ENCODE data around the gene KIAA1671.
A peak's percentile ranks its signal among the peaks of the same experiment; 100 is the strongest.

KIAA1671 gene

DNA sequence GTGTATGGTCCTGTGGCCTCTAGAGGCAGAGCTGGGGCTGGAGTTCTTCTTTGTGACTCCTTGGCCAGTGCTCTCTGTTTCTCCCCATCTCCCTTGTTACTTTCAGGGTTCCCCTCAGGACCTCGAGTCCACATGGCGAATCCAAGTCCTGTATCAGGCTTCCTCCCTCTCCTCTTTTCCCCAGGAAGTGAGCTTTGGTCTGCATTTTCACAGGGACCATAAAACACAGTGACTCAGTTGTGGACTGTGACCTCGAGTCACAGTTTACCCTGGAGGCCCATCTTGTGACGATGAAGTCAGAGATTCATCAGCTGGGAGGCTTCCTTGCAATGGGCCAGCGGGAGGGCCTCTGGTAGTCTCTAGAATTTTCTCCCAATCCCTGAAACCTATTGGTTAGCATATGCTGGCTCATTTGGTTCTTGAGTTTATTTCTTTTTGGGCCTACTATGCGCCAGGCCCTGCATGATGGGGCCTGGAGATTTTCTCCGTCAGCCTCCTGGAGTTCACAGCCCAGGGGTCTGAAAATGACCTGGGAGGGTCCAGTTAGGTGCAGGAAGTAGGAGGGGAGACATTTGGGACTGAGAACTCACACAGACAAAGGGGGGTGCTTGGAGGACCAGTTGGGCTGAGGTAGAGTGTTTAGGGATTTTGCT lies 100.8 kb downstream of the KIAA1671 start:
- Histone ChIP-seq H3K27me3 (replicated peaks) (no peaks in the 10 kb centered on the region), H3K4me3 (ENCODE audit: low read depth, low read length) (no peak overlapping the region), H3K36me3 (replicated peaks) (no peaks in the 10 kb centered on the region), H3K27ac (no peak overlapping the region)
- in situ Hi-C loops (cut with HindIII; ENCODE audit: low pct_ligation_motif_present, low sequenced_read_pairs) = no loop called here
- DNase-seq = no peak
- TF ChIP-seq, protein P1, sequence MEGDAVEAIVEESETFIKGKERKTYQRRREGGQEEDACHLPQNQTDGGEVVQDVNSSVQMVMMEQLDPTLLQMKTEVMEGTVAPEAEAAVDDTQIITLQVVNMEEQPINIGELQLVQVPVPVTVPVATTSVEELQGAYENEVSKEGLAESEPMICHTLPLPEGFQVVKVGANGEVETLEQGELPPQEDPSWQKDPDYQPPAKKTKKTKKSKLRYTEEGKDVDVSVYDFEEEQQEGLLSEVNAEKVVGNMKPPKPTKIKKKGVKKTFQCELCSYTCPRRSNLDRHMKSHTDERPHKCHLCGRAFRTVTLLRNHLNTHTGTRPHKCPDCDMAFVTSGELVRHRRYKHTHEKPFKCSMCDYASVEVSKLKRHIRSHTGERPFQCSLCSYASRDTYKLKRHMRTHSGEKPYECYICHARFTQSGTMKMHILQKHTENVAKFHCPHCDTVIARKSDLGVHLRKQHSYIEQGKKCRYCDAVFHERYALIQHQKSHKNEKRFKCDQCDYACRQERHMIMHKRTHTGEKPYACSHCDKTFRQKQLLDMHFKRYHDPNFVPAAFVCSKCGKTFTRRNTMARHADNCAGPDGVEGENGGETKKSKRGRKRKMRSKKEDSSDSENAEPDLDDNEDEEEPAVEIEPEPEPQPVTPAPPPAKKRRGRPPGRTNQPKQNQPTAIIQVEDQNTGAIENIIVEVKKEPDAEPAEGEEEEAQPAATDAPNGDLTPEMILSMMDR (IDR thresholded peaks at IDR 0.05; ENCODE audit: low read depth, low read length, missing control alignments) = no peak

DNA sequence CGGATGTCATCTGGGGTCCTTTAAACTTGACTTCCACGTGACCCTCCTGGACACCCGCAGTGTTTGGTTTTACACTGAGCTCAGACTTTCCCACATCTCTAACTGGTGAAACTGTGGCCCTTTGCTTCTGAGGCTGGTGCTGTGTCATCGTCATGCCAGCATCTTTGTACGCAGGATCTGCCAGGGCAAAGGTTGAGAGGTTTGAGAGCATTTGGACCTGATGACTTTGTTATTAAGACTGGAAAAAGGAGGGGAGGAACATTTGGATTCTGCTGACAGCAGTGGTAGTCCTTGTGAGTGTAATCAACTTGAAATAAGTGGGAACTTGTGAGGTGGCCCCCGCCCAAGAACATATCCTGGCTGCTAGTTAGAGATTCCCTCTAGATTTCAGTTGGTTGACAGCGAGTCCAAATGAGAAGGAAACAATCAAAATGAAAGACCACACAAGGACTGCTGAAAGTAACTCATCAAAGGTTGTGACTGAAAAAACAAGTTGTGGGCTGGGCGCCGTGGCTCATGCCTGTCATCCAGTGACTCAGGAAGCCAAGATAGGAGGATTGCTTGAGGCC lies 102.5 kb downstream of the KIAA1671 start:
- in situ Hi-C loops (cut with HindIII; ENCODE audit: low pct_ligation_motif_present, low sequenced_read_pairs) = no loop called here
- H3K27ac ChIP-seq = no peak overlapping the region
- TF ChIP-seq, protein P1 (IDR thresholded peaks at IDR 0.05; ENCODE audit: low read depth, low read length, missing control alignments) = no peak
- H3K27me3 ChIP-seq (replicated peaks) = no peaks in the 10 kb centered on the region
- DNase-seq = no peak
- H3K4me3 ChIP-seq (ENCODE audit: low read depth, low read length) = no peak overlapping the region
- no peaks in the 10 kb centered on the region for H3K36me3 ChIP-seq (replicated peaks)

DNA sequence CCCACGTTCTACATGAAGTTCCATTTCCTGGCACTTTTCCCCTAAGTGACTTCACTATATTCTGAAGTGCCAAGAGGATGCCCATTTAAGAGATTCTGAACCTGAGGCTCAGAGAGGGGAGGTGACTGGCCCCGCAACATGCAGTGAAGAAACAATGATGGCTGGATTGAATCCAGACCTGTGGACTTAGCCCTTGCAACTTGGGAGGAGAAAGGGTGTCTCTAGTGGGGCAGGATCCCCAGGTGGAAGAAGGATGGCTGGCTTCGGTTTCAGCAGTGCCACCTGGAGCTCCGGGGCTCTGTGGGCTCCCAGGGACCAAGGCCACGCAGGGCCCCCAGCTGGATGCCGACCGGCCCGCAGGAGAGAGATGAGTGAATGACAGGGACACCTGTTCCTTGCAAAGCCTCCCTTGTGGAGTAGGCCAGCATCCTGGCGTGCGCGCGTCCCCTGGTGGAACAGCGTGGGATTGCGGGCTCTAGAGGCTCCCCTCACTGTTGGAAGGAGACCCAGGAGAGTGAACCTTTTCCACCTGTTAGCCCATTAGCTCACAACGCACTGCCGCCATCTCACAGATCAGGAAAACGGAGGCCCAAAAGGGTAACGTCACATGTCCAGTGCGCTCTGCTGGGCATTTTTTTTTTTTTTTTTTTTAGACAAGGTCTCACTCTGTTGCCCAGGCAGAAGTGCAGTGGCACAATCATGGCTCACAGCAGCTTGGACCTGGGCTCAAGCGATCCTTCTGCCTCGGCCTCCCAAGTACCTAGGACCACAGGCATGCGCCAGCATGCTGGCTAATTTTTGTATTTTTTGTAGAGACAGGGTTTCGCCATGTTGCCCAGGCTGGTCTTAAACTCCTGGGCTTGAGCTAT lies 104.7 kb downstream of the KIAA1671 start:
- H3K27ac ChIP-seq = no peak overlapping the region
- no peaks in the 10 kb centered on the region for H3K27me3 ChIP-seq (replicated peaks)
- H3K36me3 ChIP-seq (replicated peaks) = no peaks in the 10 kb centered on the region
- in situ Hi-C loops (cut with HindIII; ENCODE audit: low pct_ligation_motif_present, low sequenced_read_pairs) = no loop called here
- DNase-seq = peak; percentile 43
- H3K4me3 ChIP-seq (ENCODE audit: low read depth, low read length) = no peak overlapping the region
- TF ChIP-seq, protein P1 (IDR thresholded peaks at IDR 0.05; ENCODE audit: low read depth, low read length, missing control alignments) = peak; percentile 97

DNA sequence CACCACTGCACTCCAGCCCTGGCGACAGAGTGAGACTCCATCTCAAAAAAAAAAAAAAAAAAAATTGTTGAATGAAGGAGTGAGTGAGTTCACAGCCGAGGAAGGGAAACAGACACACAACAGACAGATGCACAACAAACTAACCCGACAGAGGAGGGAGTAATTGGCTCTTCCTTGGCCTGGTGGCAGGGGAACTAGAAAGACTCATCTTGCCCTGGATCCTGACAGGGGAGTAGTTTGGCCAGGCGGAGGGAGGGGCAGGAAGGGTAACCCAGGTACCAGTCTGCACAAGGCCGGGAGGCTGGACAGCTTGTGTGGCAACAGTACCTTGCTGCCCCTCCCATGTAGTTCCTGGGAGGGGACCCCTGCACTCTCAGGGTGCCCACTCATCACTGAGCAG lies 106.9 kb downstream of the KIAA1671 start:
- H3K4me3 ChIP-seq (ENCODE audit: low read depth, low read length) = no peak overlapping the region
- TF ChIP-seq, protein P1 (IDR thresholded peaks at IDR 0.05; ENCODE audit: low read depth, low read length, missing control alignments) = no peak
- in situ Hi-C loops (cut with HindIII; ENCODE audit: low pct_ligation_motif_present, low sequenced_read_pairs) = no loop called here

DNA sequence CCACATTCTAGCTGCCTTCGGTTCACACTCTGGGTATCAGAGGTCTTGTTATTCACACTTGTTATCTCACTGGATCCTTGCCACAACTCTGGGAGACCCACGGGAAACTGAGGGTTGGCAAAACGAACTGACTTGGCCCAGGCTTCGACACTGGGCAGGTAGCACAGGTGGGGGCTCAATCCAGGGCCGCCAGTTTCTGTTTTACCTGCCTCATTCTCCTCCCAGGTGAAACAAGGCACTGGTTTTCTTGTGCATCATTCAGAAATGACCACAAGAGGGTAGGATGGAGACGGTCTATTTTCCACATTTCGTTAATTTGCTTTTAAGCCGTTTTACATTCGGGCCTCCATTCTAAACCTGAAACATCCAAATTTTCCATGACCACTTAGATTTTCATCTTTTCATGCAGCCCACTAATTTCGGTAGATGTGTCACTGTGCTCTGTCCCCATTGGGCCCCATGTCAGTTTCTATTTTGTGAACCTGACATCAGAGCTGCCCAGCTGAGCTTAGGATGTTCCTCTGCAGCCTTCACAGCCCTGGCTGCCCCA lies 108.1 kb downstream of the KIAA1671 start:
- in situ Hi-C loops (cut with HindIII; ENCODE audit: low pct_ligation_motif_present, low sequenced_read_pairs) = no loop called here
- H3K27ac ChIP-seq = no peak overlapping the region

More for the DNA sequence above, 106.9 kb downstream of the KIAA1671 start:
- no peak for DNase-seq
- Histone ChIP-seq H3K27me3 (replicated peaks) (no peaks in the 10 kb centered on the region), H3K27ac (no peak overlapping the region), H3K36me3 (replicated peaks) (no peaks in the 10 kb centered on the region)

More for the DNA sequence above, 108.1 kb downstream of the KIAA1671 start:
- TF ChIP-seq, protein P1 (IDR thresholded peaks at IDR 0.05; ENCODE audit: low read depth, low read length, missing control alignments) = peak; percentile 23
- DNase-seq = no peak
- Histone ChIP-seq H3K4me3 (ENCODE audit: low read depth, low read length) (no peak overlapping the region), H3K36me3 (replicated peaks) (no peaks in the 10 kb centered on the region), H3K27me3 (replicated peaks) (no peaks in the 10 kb centered on the region)

Data from brain microvascular endothelial cell (primary cell).